Activated B cell treated with CpG ODN at 0.5 μM for 24 hours (primary cell): Measurements from ENCODE around the gene BSN. TPM values are rescaled to one million over a fixed set of nuclear protein-coding genes. Genes with fewer than 3 reads are reported as not detected.
A peak's percentile ranks its signal among the peaks of the same experiment; 100 is the strongest.

Experiments used
- ATAC-seq: fragments of 200-7000 bp; cut with Tn5 transposase; one replicate; pipeline ENCODE4 v1.10.0; 2021; ENCODE audit warnings: low read depth, mild to moderate bottlenecking, moderate library complexity
- CTCF ChIA-PET: fragments of 350-600 bp; sonication (Branson Sonifier 250); formaldehyde crosslinking; loops from one replicate; lab custom pipeline; 2021; ENCODE audit warnings: antibody characterized with exemption; lab: Charles Lee
- POLR2A ChIA-PET: fragments of 350-600 bp; sonication (Branson Sonifier 250); formaldehyde crosslinking; loops from one replicate; lab custom pipeline; 2021; ENCODE audit warnings: antibody characterized with exemption; lab: Charles Lee
- DNase-seq: peaks from one replicate; pipeline ENCODE4 v3.0.0; 2022
- H3K27ac Mint-ChIP-seq: one replicate; pipeline ENCODE4 v1.8.0; 2020; ENCODE audit warnings: mixed read lengths
- H3K27me3 Mint-ChIP-seq: one replicate; pipeline ENCODE4 v1.8.0; 2021; ENCODE audit warnings: mixed read lengths
- H3K36me3 Mint-ChIP-seq: one replicate; pipeline ENCODE4 v1.8.0; 2021; ENCODE audit warnings: low read depth, mixed read lengths
- H3K4me1 Mint-ChIP-seq: one replicate; pipeline ENCODE4 v1.8.0; 2021; ENCODE audit warnings: mixed read lengths
- H3K4me3 Mint-ChIP-seq: one replicate; pipeline ENCODE4 v1.8.0; 2020; ENCODE audit warnings: mild to moderate bottlenecking, mixed read lengths
- H3K9me3 Mint-ChIP-seq: one replicate; pipeline ENCODE4 v1.8.0; 2020; ENCODE audit warnings: mixed read lengths
- CTCF ChIP-seq: fragments of 200-600 bp; IDR thresholded peaks from one replicate; pipeline ENCODE4 v1.8.0; 2022; ENCODE audit warnings: antibody characterized with exemption, mild to moderate bottlenecking
- intact Hi-C: fragments of 100-400 bp; cut with micrococcal nuclease; formaldehyde crosslinking; loops from one replicate; pipeline ENCODE4 v1.15.1; 2024
- total RNA-seq: library from RNA; stranded (reverse); gene quantifications from 2 replicates; pipeline ENCODE4 v1.2.3, GENCODE V29; 2022

Gene BSN
- total RNA-seq, 1 donor from 2014 or later = 0.69 TPM

GRCh38 chr3:49702672-49703071 lies 148.4 kb downstream of the BSN start:
- DNase-seq (no peak), ATAC-seq (no peak)
- POLR2A ChIA-PET = interaction anchor here (1.5 kb wide), 1 partner anchor 137 kb away, joined by 7 read pairs; no protein-coding TSS in a partner anchor

GRCh38 chr3:49703443-49703927 lies 149.2 kb downstream of the BSN start:
- TF ChIP-seq CTCF = no peak
- ChIA-PET CTCF (interaction anchor here (0.7 to 2.0 kb wide), 7 partner anchors 10 to 203 kb away, joined by 3 to 9 read pairs (median 5); partner anchors contain the start of gene AMIGO3), POLR2A (interaction anchor here (1.5 kb wide), 1 partner anchor 136 kb away, joined by 7 read pairs; no protein-coding TSS in a partner anchor)
- Mint-ChIP-seq H3K27me3 (no peaks in the 10 kb centered on the region), H3K4me1 (peaks cover 4% of the 10 kb centered on the region), H3K4me3 (no peak overlapping the region), H3K27ac (peak overlapping the region; percentile 41), H3K36me3 (peaks cover 50% of the 10 kb centered on the region), H3K9me3 (no peaks in the 10 kb centered on the region)
- intact Hi-C loops = loop anchor here (1.0 kb wide), 3 partner anchors 99 to 523 kb away; no protein-coding TSS in a partner anchor
- peak; percentile 100 for ATAC-seq
- DNase-seq = peak; percentile 54

More at GRCh38 chr3:49702672-49703071, 148.4 kb downstream of the BSN start:
- H3K9me3 Mint-ChIP-seq = no peaks in the 10 kb centered on the region
- CTCF ChIA-PET = interaction anchor here (1.5 kb wide), 1 partner anchor 133 kb away, joined by 4 read pairs; no protein-coding TSS in a partner anchor
- TF ChIP-seq CTCF = no peak
- intact Hi-C loops = loop anchor here (1.0 kb wide), 3 partner anchors 100 to 524 kb away; no protein-coding TSS in a partner anchor
- no peak overlapping the region for H3K4me3 Mint-ChIP-seq
- peaks cover 2% of the 10 kb centered on the region for H3K4me1 Mint-ChIP-seq
- no peak overlapping the region for H3K27ac Mint-ChIP-seq
- no peaks in the 10 kb centered on the region for H3K27me3 Mint-ChIP-seq
- peaks cover 52% of the 10 kb centered on the region for H3K36me3 Mint-ChIP-seq

DNA sequence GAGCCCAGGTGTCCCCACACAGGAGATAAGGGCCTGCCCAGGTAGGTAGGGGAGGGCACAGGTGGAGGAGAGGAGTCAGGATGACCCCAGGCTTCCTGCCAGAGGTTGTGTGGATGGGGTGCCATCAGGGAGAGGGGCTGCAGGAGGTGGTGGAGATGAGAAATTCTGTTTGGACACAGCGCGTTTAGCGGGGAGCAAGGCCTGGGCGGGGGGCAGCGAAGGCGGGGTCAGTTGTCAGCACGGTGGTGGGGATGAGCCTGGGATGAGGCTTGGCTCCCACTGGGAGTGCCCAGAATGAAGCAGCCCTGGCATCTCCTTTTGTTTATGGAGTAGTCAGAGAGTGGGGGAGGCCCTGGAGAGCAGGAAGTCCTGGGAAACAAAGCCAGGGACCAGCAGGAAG lies 149.7 kb downstream of the BSN start:
- H3K9me3 Mint-ChIP-seq = no peaks in the 10 kb centered on the region
- intact Hi-C loops = loop anchor here (1.0 kb wide), 3 partner anchors 98 to 522 kb away; no protein-coding TSS in a partner anchor
- DNase-seq (no peak), ATAC-seq (no peak)
- no peak for TF ChIP-seq CTCF
- ChIA-PET POLR2A (no interaction called here), CTCF (interaction anchor here (0.7 to 2.0 kb wide), 7 partner anchors 9 to 202 kb away, joined by 3 to 9 read pairs (median 5); partner anchors contain the start of gene AMIGO3)
- H3K27ac Mint-ChIP-seq = no peak overlapping the region
- no peaks in the 10 kb centered on the region for H3K27me3 Mint-ChIP-seq
- H3K4me1 Mint-ChIP-seq = peaks cover 4% of the 10 kb centered on the region
- H3K4me3 Mint-ChIP-seq = no peak overlapping the region
- H3K36me3 Mint-ChIP-seq = peaks cover 47% of the 10 kb centered on the region

- peaks cover 4% of the 10 kb centered on the region for H3K4me1 Mint-ChIP-seq
- peaks cover 44% of the 10 kb centered on the region for H3K36me3 Mint-ChIP-seq
- H3K27ac Mint-ChIP-seq = no peak overlapping the region
- intact Hi-C loops = no loop called here
- ChIA-PET CTCF (interaction anchor here (2.0 kb wide), 2 partner anchors 134 to 165 kb away, joined by 8 to 9 read pairs; no protein-coding TSS in a partner anchor), POLR2A (interaction anchor here (0.5 kb wide), 1 partner anchor 101 kb away, joined by 4 read pairs; no protein-coding TSS in a partner anchor)
- no peak for ATAC-seq
- H3K4me3 Mint-ChIP-seq = no peak overlapping the region
- H3K9me3 Mint-ChIP-seq = no peaks in the 10 kb centered on the region
- no peak for TF ChIP-seq CTCF
- H3K27me3 Mint-ChIP-seq = no peaks in the 10 kb centered on the region
- DNase-seq = no peak
Observed at GRCh38 chr3:49704629-49705028, 150.4 kb downstream of the BSN start.

GRCh38 chr3:49705390-49705960 lies 151.2 kb downstream of the BSN start:
- POLR2A ChIA-PET = no interaction called here
- intact Hi-C loops = no loop called here
- ATAC-seq (no peak), DNase-seq (no peak)
- TF ChIP-seq CTCF = no peak
- no peaks in the 10 kb centered on the region for H3K27me3 Mint-ChIP-seq
- H3K4me3 Mint-ChIP-seq = no peak overlapping the region
- H3K9me3 Mint-ChIP-seq = no peaks in the 10 kb centered on the region
- CTCF ChIA-PET = no interaction called here
- H3K27ac Mint-ChIP-seq = no peak overlapping the region
- H3K4me1 Mint-ChIP-seq = peaks cover 4% of the 10 kb centered on the region
- peaks cover 41% of the 10 kb centered on the region for H3K36me3 Mint-ChIP-seq
